Measurements from ENCODE around the gene CUBN.

CUBN gene

GRCh38 chr10:17100586-17100985, 29.0 kb downstream of the CUBN start:
- no peak for DNase-seq

- no peak for DNase-seq
Measured at GRCh38 chr10:17098012-17098411, 31.6 kb downstream of the CUBN start.

DNA sequence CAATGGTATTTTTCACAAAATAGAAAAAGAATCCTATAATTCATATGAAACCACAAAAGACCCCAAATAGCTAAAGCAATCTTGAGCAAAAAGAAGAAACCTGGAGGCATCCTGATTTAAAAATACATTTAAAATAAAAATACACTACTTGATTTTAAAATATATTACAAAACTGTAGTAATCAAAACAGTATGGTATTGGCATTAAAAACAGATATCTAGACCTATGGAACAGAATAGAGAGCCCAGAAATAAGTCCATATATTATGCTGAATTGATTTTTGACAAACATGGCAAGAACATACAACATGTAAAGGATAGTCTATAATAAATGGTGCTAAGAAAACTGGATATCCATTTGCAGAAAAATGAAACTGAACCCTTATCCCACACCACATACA, 34.8 kb downstream of the CUBN start:
- no peak for DNase-seq

GRCh38 chr10:17092986-17093803, 36.4 kb downstream of the CUBN start:
- no peak for DNase-seq

GRCh38 chr10:17092216-17092944, 37.2 kb downstream of the CUBN start:
- DNase-seq = no peak

DNA sequence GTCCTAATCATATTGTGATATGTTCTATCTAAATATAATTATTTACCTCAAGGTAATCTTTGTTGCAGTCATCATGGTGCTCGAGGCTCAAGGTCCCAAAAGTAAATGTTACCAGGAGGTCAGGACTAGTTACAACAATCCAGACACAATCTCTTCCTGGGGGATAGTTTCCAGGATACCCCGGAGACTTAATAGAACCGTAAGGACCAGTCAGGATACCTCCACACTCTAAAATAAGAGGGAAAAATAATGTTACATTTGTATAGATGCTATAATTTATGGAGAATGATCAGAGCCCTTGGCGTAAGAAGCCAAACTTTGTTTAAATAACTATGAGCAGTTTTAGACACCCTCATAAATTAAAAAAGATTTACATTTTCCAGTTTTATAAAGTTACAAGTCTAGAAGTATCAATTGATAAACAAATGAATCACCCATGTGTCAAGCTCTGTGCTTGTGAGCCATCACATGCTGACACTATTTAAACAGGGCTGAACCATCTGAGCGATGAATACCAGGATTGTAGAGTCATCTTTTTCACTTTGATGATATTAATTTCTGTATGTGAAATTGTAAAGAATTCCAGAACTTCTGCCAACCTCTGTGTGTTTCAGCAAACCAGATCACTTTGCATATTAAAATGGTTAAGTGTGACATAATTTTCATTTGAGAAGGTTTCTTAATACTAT, 41.3 kb downstream of the CUBN start:
- no peak for DNase-seq

DNA sequence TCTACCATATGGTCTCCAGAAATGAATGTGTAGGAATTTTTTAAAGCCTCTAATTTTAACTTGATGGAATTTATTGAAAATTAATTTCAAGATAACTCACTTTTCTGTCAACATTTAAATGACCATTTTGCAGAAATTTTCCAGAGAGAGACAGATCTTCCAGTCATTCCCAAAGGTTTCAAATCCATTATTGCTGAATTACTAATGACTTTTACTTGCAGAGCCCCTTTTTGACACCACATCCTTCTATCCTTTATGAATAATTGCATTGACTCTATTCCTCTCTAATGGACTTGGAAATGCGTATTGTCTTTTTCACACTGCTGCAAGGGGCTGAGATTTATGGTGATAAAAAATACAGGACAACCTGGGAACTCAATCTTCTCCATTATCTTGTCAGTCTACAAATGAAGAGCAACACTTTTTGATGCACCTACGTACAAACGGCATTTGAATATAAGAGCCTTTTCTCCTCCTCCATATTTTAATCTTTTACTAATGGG, 42.7 kb downstream of the CUBN start:
- no peak for DNase-seq

GRCh38 chr10:17085011-17085725, 44.4 kb downstream of the CUBN start:
- DNase-seq = no peak

DNA sequence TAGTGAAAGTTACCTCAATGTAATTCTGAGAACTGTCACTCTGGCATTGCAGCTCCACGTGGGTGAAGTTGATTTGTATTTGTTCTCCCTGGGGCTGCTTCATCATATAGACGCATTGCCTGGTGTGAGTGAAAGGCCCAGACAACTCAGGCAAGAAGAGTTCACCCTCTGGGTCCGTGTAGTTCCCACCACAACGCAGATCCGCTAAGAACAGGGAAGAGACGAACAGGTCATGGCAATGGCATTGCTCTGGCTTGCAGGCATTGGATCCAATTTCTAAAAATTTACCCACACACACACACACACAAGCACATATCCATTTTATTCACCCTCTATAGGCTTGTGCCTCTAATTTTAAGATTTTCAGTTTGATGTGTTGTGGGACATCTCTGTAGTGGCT, 45.4 kb downstream of the CUBN start:
- DNase-seq = no peak

GRCh38 chr10:17081431-17081830, 48.2 kb downstream of the CUBN start:
- no peak for DNase-seq

DNA sequence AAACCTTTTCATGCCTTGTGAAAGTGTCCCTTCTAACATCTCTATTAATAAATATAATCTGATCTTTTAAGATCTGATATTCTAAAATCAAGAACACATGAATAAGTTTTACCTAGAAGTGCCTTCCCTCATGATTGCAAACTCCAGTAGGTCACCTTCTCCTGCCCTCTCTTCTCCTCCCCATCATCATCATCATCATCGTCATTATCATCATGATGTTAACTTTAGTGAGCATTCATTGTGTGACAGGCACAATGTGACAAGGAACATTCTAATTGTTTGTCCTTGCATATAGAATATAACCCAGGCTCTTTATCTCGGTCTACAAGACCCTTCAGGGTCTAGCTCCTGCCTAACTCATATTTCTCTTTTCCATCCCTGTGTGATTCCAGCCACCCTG, 51.7 kb downstream of the CUBN start:
- no peak for DNase-seq

DNA sequence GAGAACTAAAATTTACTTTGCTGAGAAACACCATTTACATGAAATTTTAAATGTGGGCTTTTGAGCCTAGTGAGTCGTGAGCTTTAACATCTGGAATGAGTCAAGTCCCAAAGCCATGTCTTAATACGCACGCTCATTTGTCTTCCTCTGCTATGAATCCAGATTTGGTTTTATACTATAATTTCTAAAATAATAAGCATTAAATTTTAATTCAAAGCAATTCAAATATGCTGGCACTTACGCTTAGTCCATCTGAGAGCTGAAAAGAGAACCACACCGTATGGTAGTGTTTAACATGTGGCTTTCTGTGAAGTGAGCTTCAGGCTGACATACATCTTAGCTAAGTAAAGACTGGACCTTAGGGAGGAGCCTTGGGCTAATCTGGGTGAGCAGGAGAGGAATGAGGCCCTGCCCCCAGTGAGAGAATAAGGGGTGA, 52.2 kb downstream of the CUBN start:
- no peak for DNase-seq

- no peak for DNase-seq
Measured at GRCh38 chr10:17076626-17077345, 52.8 kb downstream of the CUBN start.

- DNase-seq = no peak
Measured at GRCh38 chr10:17075533-17076359, 53.9 kb downstream of the CUBN start.

DNA sequence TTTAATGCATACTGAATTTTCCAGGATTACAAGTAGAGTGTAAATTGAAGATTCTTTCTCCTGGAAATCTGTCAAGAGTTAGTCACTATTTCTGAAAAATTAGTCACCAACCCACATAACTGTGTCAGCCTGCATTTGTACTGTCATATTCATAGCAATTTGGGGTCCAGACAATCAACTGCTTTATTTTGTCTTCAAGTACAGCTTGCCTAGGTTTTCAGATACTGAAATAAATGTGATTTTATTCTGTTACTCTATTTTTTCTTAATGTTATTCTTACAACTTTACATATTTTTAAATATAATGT, 55.1 kb downstream of the CUBN start:
- no peak for DNase-seq

DNA sequence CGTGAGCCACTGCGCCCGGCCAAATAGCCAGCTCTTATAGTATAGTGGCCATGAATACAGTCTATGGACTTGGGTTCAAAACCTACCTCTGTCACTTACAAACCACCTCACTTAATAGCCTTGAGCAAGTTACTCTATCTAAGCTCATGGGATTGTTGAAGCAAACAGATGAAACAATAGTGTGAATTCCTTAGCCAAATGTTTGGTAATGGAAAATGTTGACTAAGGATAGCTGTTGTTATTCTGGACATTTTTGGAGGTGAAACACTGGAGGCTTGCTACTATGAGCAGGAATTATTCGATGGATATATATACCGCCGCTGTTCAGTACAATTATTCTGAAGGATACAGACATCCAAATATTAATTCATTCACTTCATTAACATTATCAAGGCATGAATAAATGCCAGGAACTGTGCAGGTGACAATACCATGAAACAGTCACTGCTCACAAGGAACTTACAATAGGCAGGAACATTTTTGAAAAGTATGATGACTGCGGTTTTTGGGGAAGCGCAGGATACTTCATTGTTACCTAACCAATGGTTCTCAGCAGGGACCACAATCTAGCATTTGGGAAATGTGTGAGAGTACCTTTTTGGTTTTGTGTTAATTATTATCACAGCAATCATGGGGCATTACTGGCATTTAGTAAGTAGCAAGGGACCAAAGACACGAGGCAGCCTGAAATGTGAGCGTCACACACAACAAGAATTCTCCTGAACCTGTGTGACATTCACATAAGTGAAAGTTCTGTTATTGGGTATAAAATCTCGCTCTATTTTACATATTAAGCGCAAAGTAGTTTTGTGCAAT, 55.7 kb downstream of the CUBN start:
- DNase-seq = no peak

DNA sequence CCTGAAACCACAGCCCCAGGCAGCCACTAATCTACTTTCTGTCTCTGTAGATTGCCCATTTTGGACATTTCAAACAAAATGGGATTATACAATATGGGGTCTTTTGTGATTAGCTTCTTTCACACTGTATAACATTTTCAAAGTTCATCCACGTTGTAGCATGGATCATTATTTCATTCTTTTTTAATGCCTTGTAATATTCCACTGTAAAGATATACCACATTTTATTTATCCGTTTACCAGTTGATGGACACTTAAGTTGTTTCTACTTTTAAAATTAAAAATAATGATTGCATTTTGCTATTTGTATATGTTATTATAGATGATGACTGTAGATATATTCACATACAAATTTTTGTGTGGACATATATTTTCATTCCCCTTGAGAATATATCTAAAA, 60.7 kb downstream of the CUBN start:
- DNase-seq = no peak

DNA sequence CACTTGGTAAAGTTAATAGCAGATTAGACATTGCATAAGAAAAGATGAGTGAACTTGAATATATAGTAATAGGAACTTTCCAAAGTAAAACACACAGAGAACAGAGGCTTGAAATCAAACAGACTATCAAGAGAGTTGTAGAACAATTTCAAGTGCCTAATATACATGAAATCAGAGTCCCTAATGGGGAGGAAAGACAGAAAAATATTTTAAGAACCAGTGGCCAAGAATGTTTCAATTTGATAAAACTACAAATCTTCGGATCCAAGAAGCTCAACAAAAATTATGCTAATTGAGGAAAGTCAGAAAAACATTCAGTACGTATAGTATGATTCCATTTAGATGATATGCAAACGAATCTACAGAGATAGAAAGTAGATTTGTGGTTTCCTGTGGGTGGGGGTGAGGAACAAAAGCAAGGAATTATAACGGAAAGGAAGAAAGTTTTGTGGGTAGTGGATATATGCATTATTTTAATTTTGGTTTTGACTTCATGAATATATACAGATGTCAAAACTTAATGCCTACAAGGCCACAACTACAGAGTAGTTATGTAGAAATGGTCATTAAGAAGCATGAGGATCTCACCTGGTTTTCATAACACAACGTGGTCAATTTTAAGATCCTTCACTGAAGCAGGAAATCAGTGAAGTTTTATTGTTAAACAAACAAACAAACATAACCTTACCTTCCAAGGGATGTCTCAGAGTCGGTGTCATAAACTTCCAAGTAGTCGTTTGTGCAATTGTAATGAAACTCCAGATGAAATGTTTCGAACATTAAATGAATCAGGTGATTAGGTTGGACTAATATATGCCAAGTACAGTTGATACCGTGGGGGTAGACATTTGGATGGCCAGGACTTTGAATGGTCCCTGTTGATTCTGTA, 62.0 kb downstream of the CUBN start:
- DNase-seq = no peak

DNA sequence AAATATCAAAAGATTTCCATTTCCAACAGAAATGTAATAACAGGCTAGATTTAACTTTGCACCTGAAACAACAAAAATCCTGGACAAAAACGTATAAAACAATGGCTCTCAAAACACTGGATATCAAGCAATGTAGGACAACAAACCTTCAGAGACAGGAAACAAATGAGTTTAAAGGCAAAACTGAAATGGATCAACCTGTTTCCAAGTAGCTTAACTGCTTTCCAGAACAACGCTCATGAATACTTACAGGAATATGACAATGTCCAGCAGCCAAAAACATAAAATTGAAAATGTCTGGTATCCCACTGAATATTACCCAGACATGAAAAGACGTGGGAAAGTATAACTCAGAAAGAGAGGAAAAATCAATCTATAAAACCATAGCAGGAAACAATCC, 62.8 kb downstream of the CUBN start:
- no peak for DNase-seq

- DNase-seq = no peak
Measured at GRCh38 chr10:17066000-17066399, 63.6 kb downstream of the CUBN start.
